ENCODE results near the gene IQGAP3. TPM values are rescaled to one million over a fixed set of nuclear protein-coding genes. Genes with fewer than 3 reads are reported as not detected.
"Not testable (repeated sequence)": the region's sequence is repeated elsewhere in the genome, so short reads cannot be mapped to it uniquely, and the experiment has no call there.

The IQGAP3 gene
- total RNA-seq, 1 donor from 2014 or later, result 1.5 TPM

- no peak for DNase-seq (ENCODE audit: low read depth)
These were observed 22.7 kb upstream of the IQGAP3 start for GRCh38 chr1:156595016-156595415.

GRCh38 chr1:156594190-156594589, 21.8 kb upstream of the IQGAP3 start:
- DNase-seq (ENCODE audit: low read depth), result no peak

- no peak for DNase-seq (ENCODE audit: low read depth)
These were observed 21.3 kb upstream of the IQGAP3 start for GRCh38 chr1:156593661-156593989.

GRCh38 chr1:156592910-156593660, 20.7 kb upstream of the IQGAP3 start:
- DNase-seq (ENCODE audit: low read depth), result no peak

GRCh38 chr1:156592158-156592909, 20.0 kb upstream of the IQGAP3 start:
- DNase-seq (ENCODE audit: low read depth), result no peak

GRCh38 chr1:156591432-156592157, 19.2 kb upstream of the IQGAP3 start, which contains the start of gene NAXE:
TSS of gene NAXE (plus strand) at chr1:156591776. CDS start at chr1:156591805, 29 bp downstream.
- no peak for DNase-seq (ENCODE audit: low read depth)

GRCh38 chr1:156591181-156591431, 18.7 kb upstream of the IQGAP3 start:
- DNase-seq (ENCODE audit: low read depth), result no peak

GRCh38 chr1:156590326-156591180, 18.2 kb upstream of the IQGAP3 start:
- DNase-seq (ENCODE audit: low read depth), result no peak

- no peak for DNase-seq (ENCODE audit: low read depth)
These were observed 17.2 kb upstream of the IQGAP3 start for GRCh38 chr1:156589546-156589945.

GRCh38 chr1:156587927-156588326, 15.6 kb upstream of the IQGAP3 start:
- not testable (repeated sequence) for DNase-seq (ENCODE audit: low read depth)

- DNase-seq (ENCODE audit: low read depth), result no peak
These were observed 14.6 kb upstream of the IQGAP3 start for GRCh38 chr1:156586892-156587477.

- no peak for DNase-seq (ENCODE audit: low read depth)
These were observed 14.0 kb upstream of the IQGAP3 start for GRCh38 chr1:156586323-156586722.

- DNase-seq (ENCODE audit: low read depth), result no peak
These were observed 12.4 kb upstream of the IQGAP3 start for GRCh38 chr1:156584813-156585212.

GRCh38 chr1:156583821-156584622, 11.7 kb upstream of the IQGAP3 start:
- DNase-seq (ENCODE audit: low read depth), result peak; percentile 83

GRCh38 chr1:156582388-156583017, 10.1 kb upstream of the IQGAP3 start:
- DNase-seq (ENCODE audit: low read depth), result no peak

GRCh38 chr1:156581661-156582387, 9.5 kb upstream of the IQGAP3 start:
- no peak for DNase-seq (ENCODE audit: low read depth)

GRCh38 chr1:156579472-156579871, 7.1 kb upstream of the IQGAP3 start, which contains the start of gene TTC24:
TSS of gene TTC24 (plus strand) at chr1:156579723. CDS start at chr1:156581365, 1,642 bp downstream.
- DNase-seq (ENCODE audit: low read depth), result no peak

GRCh38 chr1:156578055-156578454, 5.7 kb upstream of the IQGAP3 start:
- no peak for DNase-seq (ENCODE audit: low read depth)

GRCh38 chr1:156577550-156577949, 5.2 kb upstream of the IQGAP3 start:
- peak; percentile 26 for DNase-seq (ENCODE audit: low read depth)

All from renal cortical epithelial cell (primary cell).